Central memory CD8-positive, alpha-beta T cell (primary cell): ENCODE results near the gene SLC24A3.

ENCODE experiments used
- ATAC-seq: fragments of 150-1000 bp; cut with Tn5 transposase; replicated peaks from 2 replicates; pipeline ENCODE4 v1.10.0; 2022; ENCODE audit warnings: mild to moderate bottlenecking, moderate FRiP score, moderate number of reproducible peaks; ENCODE audit not compliant: poor library complexity, severe bottlenecking; ENCODE audit errors: extremely low read depth
- DNase-seq, 2 donors: peaks; one replicate each; pipeline ENCODE4 v3.0.0; 2021; ENCODE audit warnings: low spot score in 2 of 2
- H3K27ac Mint-ChIP-seq: one replicate; pipeline ENCODE4 v1.8.0; 2022; ENCODE audit warnings: low read depth, mild to moderate bottlenecking, moderate library complexity, mixed read lengths
- H3K27me3 Mint-ChIP-seq: one replicate; pipeline ENCODE4 v1.8.0; 2022; ENCODE audit warnings: mixed read lengths
- H3K36me3 Mint-ChIP-seq: one replicate; pipeline ENCODE4 v1.8.0; 2022; ENCODE audit warnings: mild to moderate bottlenecking, moderate library complexity, mixed read lengths; ENCODE audit not compliant: insufficient read depth
- H3K4me1 Mint-ChIP-seq: one replicate; pipeline ENCODE4 v1.8.0; 2022; ENCODE audit warnings: mixed read lengths
- H3K4me3 Mint-ChIP-seq: one replicate; pipeline ENCODE4 v1.8.0; 2022; ENCODE audit warnings: mild to moderate bottlenecking, moderate library complexity, mixed read lengths
- H3K9me3 Mint-ChIP-seq: one replicate; pipeline ENCODE4 v1.8.0; 2022; ENCODE audit warnings: mixed read lengths

SLC24A3 gene

GRCh38 chr20:19327401-19327800 is 115.0 kb downstream of the SLC24A3 start:
- Mint-ChIP-seq H3K36me3 (no peaks in the 10 kb centered on the region), H3K9me3 (peaks cover 19% of the 10 kb centered on the region), H3K4me3 (no peak overlapping the region), H3K27me3 (peaks cover 11% of the 10 kb centered on the region), H3K27ac (no peak overlapping the region), H3K4me1 (peaks cover 5% of the 10 kb centered on the region)
- DNase-seq: no peak
- ATAC-seq: no peak

GRCh38 chr20:19328676-19329075 is 116.2 kb downstream of the SLC24A3 start:
- ATAC-seq (no peak), DNase-seq (no peak)
- Mint-ChIP-seq H3K27me3 (peaks cover 11% of the 10 kb centered on the region), H3K9me3 (peaks cover 19% of the 10 kb centered on the region), H3K27ac (no peak overlapping the region), H3K4me1 (peaks cover 5% of the 10 kb centered on the region), H3K4me3 (no peak overlapping the region), H3K36me3 (no peaks in the 10 kb centered on the region)

GRCh38 chr20:19330038-19330437 is 117.6 kb downstream of the SLC24A3 start:
- Mint-ChIP-seq H3K36me3 (no peaks in the 10 kb centered on the region), H3K9me3 (peaks cover 19% of the 10 kb centered on the region), H3K27me3 (peaks cover 11% of the 10 kb centered on the region), H3K4me1 (peaks cover 5% of the 10 kb centered on the region), H3K27ac (no peak overlapping the region), H3K4me3 (no peak overlapping the region)
- ATAC-seq (no peak), DNase-seq (no peak)

- H3K27ac Mint-ChIP-seq: no peak overlapping the region
- DNase-seq: no peak
- H3K9me3 Mint-ChIP-seq: peaks cover 19% of the 10 kb centered on the region
- peaks cover 5% of the 10 kb centered on the region for H3K4me1 Mint-ChIP-seq
- no peak for ATAC-seq
- H3K4me3 Mint-ChIP-seq: no peak overlapping the region
- peaks cover 11% of the 10 kb centered on the region for H3K27me3 Mint-ChIP-seq
- no peaks in the 10 kb centered on the region for H3K36me3 Mint-ChIP-seq
These were observed 118.3 kb downstream of the SLC24A3 start for GRCh38 chr20:19330731-19331130.

- ATAC-seq (no peak), DNase-seq (no peak)
- Mint-ChIP-seq H3K4me3 (no peak overlapping the region), H3K27ac (no peak overlapping the region), H3K4me1 (peaks cover 2% of the 10 kb centered on the region), H3K36me3 (no peaks in the 10 kb centered on the region), H3K27me3 (peaks cover 4% of the 10 kb centered on the region), H3K9me3 (peaks cover 8% of the 10 kb centered on the region)
These were observed 121.1 kb downstream of the SLC24A3 start for GRCh38 chr20:19333563-19333962.

- peaks cover 6% of the 10 kb centered on the region for H3K9me3 Mint-ChIP-seq
- H3K36me3 Mint-ChIP-seq: no peaks in the 10 kb centered on the region
- ATAC-seq: no peak
- no peak for DNase-seq
- no peak overlapping the region for H3K27ac Mint-ChIP-seq
- peaks cover 9% of the 10 kb centered on the region for H3K27me3 Mint-ChIP-seq
- no peak overlapping the region for H3K4me3 Mint-ChIP-seq
- no peaks in the 10 kb centered on the region for H3K4me1 Mint-ChIP-seq
These were observed 122.9 kb downstream of the SLC24A3 start for GRCh38 chr20:19335341-19335740.

GRCh38 chr20:19335916-19336315 is 123.5 kb downstream of the SLC24A3 start:
- Mint-ChIP-seq H3K4me3 (no peak overlapping the region), H3K36me3 (no peaks in the 10 kb centered on the region), H3K27me3 (peaks cover 9% of the 10 kb centered on the region), H3K4me1 (no peaks in the 10 kb centered on the region), H3K9me3 (peaks cover 6% of the 10 kb centered on the region), H3K27ac (no peak overlapping the region)
- no peak for ATAC-seq
- DNase-seq: no peak

- Mint-ChIP-seq H3K27me3 (peaks cover 9% of the 10 kb centered on the region), H3K9me3 (no peaks in the 10 kb centered on the region), H3K27ac (no peak overlapping the region), H3K4me1 (no peaks in the 10 kb centered on the region), H3K36me3 (no peaks in the 10 kb centered on the region), H3K4me3 (no peak overlapping the region)
- ATAC-seq: no peak
- DNase-seq: no peak
These were observed 124.2 kb downstream of the SLC24A3 start for GRCh38 chr20:19336631-19337030.

GRCh38 chr20:19338380-19338779 is 125.9 kb downstream of the SLC24A3 start:
- Mint-ChIP-seq H3K27ac (no peak overlapping the region), H3K4me1 (no peaks in the 10 kb centered on the region), H3K36me3 (no peaks in the 10 kb centered on the region), H3K27me3 (peaks cover 22% of the 10 kb centered on the region), H3K9me3 (no peaks in the 10 kb centered on the region), H3K4me3 (no peak overlapping the region)
- DNase-seq (no peak), ATAC-seq (no peak)

GRCh38 chr20:19338960-19339359 is 126.5 kb downstream of the SLC24A3 start:
- no peak for ATAC-seq
- Mint-ChIP-seq H3K27ac (no peak overlapping the region), H3K36me3 (no peaks in the 10 kb centered on the region), H3K4me1 (no peaks in the 10 kb centered on the region), H3K9me3 (no peaks in the 10 kb centered on the region), H3K4me3 (no peak overlapping the region), H3K27me3 (peaks cover 25% of the 10 kb centered on the region)
- DNase-seq: no peak

GRCh38 chr20:19341348-19342053 is 129.1 kb downstream of the SLC24A3 start:
- ATAC-seq (no peak), DNase-seq (no peak)
- Mint-ChIP-seq H3K27me3 (peaks cover 25% of the 10 kb centered on the region), H3K36me3 (no peaks in the 10 kb centered on the region), H3K27ac (no peak overlapping the region), H3K4me3 (no peak overlapping the region), H3K9me3 (no peaks in the 10 kb centered on the region), H3K4me1 (no peaks in the 10 kb centered on the region)

GRCh38 chr20:19344341-19344740 is 131.9 kb downstream of the SLC24A3 start:
- Mint-ChIP-seq H3K27me3 (peaks cover 16% of the 10 kb centered on the region), H3K36me3 (peaks cover 2% of the 10 kb centered on the region), H3K27ac (no peak overlapping the region), H3K9me3 (no peaks in the 10 kb centered on the region), H3K4me1 (peaks cover 15% of the 10 kb centered on the region), H3K4me3 (no peak overlapping the region)
- ATAC-seq (no peak), DNase-seq (no peak)

GRCh38 chr20:19347943-19348456 is 135.6 kb downstream of the SLC24A3 start:
- DNase-seq (no peak), ATAC-seq (peak; percentile 46)
- H3K9me3 Mint-ChIP-seq: no peaks in the 10 kb centered on the region
- peaks cover 2% of the 10 kb centered on the region for H3K36me3 Mint-ChIP-seq
- peaks cover 15% of the 10 kb centered on the region for H3K4me1 Mint-ChIP-seq
- H3K27ac Mint-ChIP-seq: peak overlapping the region; percentile 66
- H3K4me3 Mint-ChIP-seq: peak overlapping the region; percentile 25
- peaks cover 15% of the 10 kb centered on the region for H3K27me3 Mint-ChIP-seq
